Measurements from ENCODE around the gene FOXJ1. TPM values are rescaled to one million over a fixed set of nuclear protein-coding genes. Genes with fewer than 3 reads are reported as not detected.
A peak's percentile ranks its signal among the peaks of the same experiment; 100 is the strongest.

The FOXJ1 gene
- total and polyA plus RNA-seq, 2 of the 13 experiments (the other 11 are each of a cell fraction or from before 2014, with no cell fraction given) = 0.98 to 1.6 TPM

DNA sequence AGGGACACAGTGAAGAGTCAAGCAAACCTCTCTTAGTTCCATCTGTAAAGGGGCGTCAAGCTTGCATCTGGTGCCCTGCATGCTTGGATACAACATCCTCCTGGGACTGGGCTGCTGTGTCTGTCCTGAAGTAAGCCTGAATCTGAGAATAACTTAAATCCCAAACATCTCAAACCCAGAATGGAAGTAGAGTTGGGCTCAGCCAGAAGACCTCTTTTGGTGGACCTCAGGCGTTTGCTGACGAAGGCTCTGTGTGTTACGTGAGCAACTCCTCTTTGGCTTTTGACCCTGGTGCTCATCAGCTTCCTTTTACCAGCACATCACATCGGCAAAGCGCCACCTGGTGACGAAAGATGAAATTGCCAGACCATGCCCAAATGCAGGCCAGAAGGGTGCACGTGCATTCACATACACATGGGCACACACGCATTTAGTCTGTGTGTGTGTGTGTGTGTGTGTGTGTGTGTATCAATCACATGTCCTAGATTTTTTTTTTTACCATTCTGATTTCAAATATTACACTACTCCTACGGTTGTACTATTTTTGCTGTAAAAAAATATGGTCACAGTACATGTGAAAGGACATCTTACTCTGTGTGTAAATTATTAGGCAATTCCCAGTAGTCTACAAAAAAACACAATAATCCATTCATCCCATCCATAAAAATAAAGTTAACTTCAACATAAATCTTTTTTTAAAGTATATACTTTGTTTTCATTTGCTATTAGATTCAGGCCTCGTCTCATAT is 41.1 kb upstream of the FOXJ1 start (continued):
- TF ChIP-seq MAFF (IDR thresholded peaks at IDR 0.05; ENCODE audit: low read depth, low read length) = no peak
- TF ChIP-seq ZNF34 (CRISPR knock-in tag; IDR thresholded peaks at IDR 0.05; ENCODE audit: borderline replicate concordance) = no peak
- no peak for TF ChIP-seq HOXA9 (CRISPR knock-in tag; IDR thresholded peaks at IDR 0.05; ENCODE audit: borderline replicate concordance)
- no peak for TF ChIP-seq SCMH1 (CRISPR knock-in tag; IDR thresholded peaks at IDR 0.05; ENCODE audit: borderline replicate concordance)
- TF ChIP-seq SMAD3 (CRISPR knock-in tag; IDR thresholded peaks at IDR 0.05) = peak; percentile 73; the same call in 1 of the 2 replicates
- no peak for TF ChIP-seq DBP (CRISPR knock-in tag; IDR thresholded peaks at IDR 0.05; ENCODE audit: not compliant biosample characterization)
- no peak for TF ChIP-seq ZNF274 (CRISPR knock-in tag; IDR thresholded peaks at IDR 0.05)
- no peak for TF ChIP-seq NCOR1 (IDR thresholded peaks at IDR 0.05; ENCODE audit: borderline replicate concordance, low read length)
- no peak for TF ChIP-seq CEBPZ (IDR thresholded peaks at IDR 0.05; ENCODE audit: low read length)
- TF ChIP-seq KLF11 (CRISPR knock-in tag; IDR thresholded peaks at IDR 0.05) = 0 out of 2 replicates have a peak, but pooled peaks have one; percentile 72
- TF ChIP-seq CCDC6 (CRISPR knock-in tag; IDR thresholded peaks at IDR 0.05) = peak; percentile 82; the same call in 1 of the 2 replicates
- TF ChIP-seq IRF2 (CRISPR knock-in tag; IDR thresholded peaks at IDR 0.05) = peak; percentile 78
- no peak for TF ChIP-seq ZNF616 (CRISPR knock-in tag; IDR thresholded peaks at IDR 0.05; ENCODE audit: low read depth)
- TF ChIP-seq ATF4 (CRISPR knock-in tag; IDR thresholded peaks at IDR 0.05) = no peak
- TF ChIP-seq SP4 (CRISPR knock-in tag; IDR thresholded peaks at IDR 0.05) = no peak
- TF ChIP-seq GPN1 (CRISPR knock-in tag; IDR thresholded peaks at IDR 0.05; ENCODE audit: borderline replicate concordance) = no peak
- TF ChIP-seq ZNF331 (CRISPR knock-in tag; IDR thresholded peaks at IDR 0.05) = peak; percentile 67; the same call in 1 of the 2 replicates
- TF ChIP-seq ZBTB14 (CRISPR knock-in tag; IDR thresholded peaks at IDR 0.05) = no peak
- TF ChIP-seq ZNF768 (CRISPR knock-in tag; IDR thresholded peaks at IDR 0.05) = no peak
- peak; percentile 79 for TF ChIP-seq CREB1 (IDR thresholded peaks at IDR 0.05)
- TF ChIP-seq CREB1 (CRISPR knock-in tag; IDR thresholded peaks at IDR 0.05) = peak; percentile 53
- no peak for TF ChIP-seq SRSF4 (IDR thresholded peaks at IDR 0.05; ENCODE audit: low read depth, low read length, poor library complexity, severe bottlenecking)
- no peak for TF ChIP-seq PRMT3 (CRISPR knock-in tag; IDR thresholded peaks at IDR 0.05; ENCODE audit: borderline replicate concordance, low read depth)
- no peak for TF ChIP-seq IKZF1 (IDR thresholded peaks at IDR 0.05)
